SK-N-SH (cell line): Measurements from ENCODE around the gene TBCD.

ENCODE experiments used
- EZH2phosphoT487 ChIP-seq: fragments of 200-600 bp; sonication (generic); IDR thresholded peaks from 2 replicates; pipeline ENCODE4 v1.6.1; 2017; ENCODE audit warnings: low read depth, mixed run types, mild to moderate bottlenecking, antibody characterized with exemption, moderate library complexity, borderline replicate concordance
- TF ChIP-seq, protein P1 (sequence below): fragments of 200-600 bp; sonication (generic); IDR thresholded peaks from 2 replicates; pipeline ENCODE4 v1.6.1; 2017; ENCODE audit warnings: antibody characterized with exemption, mild to moderate bottlenecking, moderate library complexity

DNA sequence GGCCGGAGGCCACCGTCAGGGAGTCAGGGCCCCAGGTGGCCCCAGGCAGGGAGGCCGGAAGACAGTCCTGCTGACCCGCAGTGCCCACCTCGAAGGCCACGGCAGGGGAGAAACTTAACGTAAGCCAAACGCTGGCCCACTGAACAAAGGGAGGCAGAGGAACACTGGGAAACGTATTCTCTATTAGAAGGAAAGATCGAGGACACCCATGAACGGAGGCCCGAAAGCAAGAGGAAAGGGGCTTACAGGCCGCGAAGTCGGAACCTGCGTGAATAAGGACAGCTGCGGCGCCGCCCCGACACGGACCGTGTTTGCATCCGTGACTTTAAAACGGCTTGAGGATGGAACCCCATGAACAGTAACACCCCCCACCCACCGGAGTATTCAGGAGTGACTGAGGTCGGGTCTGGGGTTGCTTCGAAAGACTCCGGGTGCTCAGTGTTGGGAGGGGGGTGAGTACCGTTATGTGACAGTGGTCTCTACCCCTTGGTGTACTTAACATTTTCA lies 225.2 kb downstream of the TBCD start:
- TF ChIP-seq, protein P1, sequence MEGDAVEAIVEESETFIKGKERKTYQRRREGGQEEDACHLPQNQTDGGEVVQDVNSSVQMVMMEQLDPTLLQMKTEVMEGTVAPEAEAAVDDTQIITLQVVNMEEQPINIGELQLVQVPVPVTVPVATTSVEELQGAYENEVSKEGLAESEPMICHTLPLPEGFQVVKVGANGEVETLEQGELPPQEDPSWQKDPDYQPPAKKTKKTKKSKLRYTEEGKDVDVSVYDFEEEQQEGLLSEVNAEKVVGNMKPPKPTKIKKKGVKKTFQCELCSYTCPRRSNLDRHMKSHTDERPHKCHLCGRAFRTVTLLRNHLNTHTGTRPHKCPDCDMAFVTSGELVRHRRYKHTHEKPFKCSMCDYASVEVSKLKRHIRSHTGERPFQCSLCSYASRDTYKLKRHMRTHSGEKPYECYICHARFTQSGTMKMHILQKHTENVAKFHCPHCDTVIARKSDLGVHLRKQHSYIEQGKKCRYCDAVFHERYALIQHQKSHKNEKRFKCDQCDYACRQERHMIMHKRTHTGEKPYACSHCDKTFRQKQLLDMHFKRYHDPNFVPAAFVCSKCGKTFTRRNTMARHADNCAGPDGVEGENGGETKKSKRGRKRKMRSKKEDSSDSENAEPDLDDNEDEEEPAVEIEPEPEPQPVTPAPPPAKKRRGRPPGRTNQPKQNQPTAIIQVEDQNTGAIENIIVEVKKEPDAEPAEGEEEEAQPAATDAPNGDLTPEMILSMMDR, result no peak
- TF ChIP-seq EZH2phosphoT487, result no peak
